Left renal pelvis (tissue), 4 donors: ENCODE data around the gene TEX2. TPM values are rescaled to one million over a fixed set of nuclear protein-coding genes. Genes with fewer than 3 reads are reported as not detected.

ENCODE experiments used
- DNase-seq, 4 donors: peaks; one replicate each; pipeline ENCODE4 v3.0.0-alpha.2; 2013; ENCODE audit warnings: low read depth in 4 of 4, low spot score in 3 of 4
- polyA plus RNA-seq, 4 donors: library from polyadenylated mRNA; unstranded; fragments of 120-200 nt; gene quantifications; one replicate each; pipeline ENCODE4 v1.2.1, GENCODE V29; 2013; ENCODE audit not compliant: insufficient read length in 4 of 4

The TEX2 gene
- 10 to 100 TPM; 24.8 to 37.5 (median 27.8) TPM for polyA plus RNA-seq

GRCh38 chr17:64263000-64263766, at the start of gene TEX2:
Gene TEX2, minus strand, starts transcription at chr17:64263260. Its CDS starts 49,043 bp downstream, at chr17:64214217.
- peak; percentile 73 to 77 (median 76) for DNase-seq

- no peak for DNase-seq
These were observed 46.6 kb upstream of the TEX2 start for GRCh38 chr17:64309710-64310109.

- DNase-seq = no peak
These were observed 46.0 kb upstream of the TEX2 start for GRCh38 chr17:64309021-64309420.

- DNase-seq = peak in 1 of 4 donors; percentile 46
These were observed 43.9 kb upstream of the TEX2 start for GRCh38 chr17:64306850-64307463.

GRCh38 chr17:64304551-64304950, 41.5 kb upstream of the TEX2 start:
- DNase-seq = no peak

GRCh38 chr17:64300699-64300965, 37.6 kb upstream of the TEX2 start:
- no peak for DNase-seq

- DNase-seq = no peak
These were observed 34.5 kb upstream of the TEX2 start for GRCh38 chr17:64297467-64298088.

- DNase-seq = no peak
These were observed 33.2 kb upstream of the TEX2 start for GRCh38 chr17:64296246-64296645.

- DNase-seq = no peak
These were observed 32.1 kb upstream of the TEX2 start for GRCh38 chr17:64295146-64295545.

- no peak for DNase-seq
These were observed 28.3 kb upstream of the TEX2 start for GRCh38 chr17:64291268-64291851.

GRCh38 chr17:64289741-64290141, 26.7 kb upstream of the TEX2 start:
- no peak for DNase-seq

- no peak for DNase-seq
These were observed 19.7 kb upstream of the TEX2 start for GRCh38 chr17:64282753-64283080.

GRCh38 chr17:64281962-64282752, 19.1 kb upstream of the TEX2 start:
- no peak for DNase-seq

- DNase-seq = no peak
These were observed 15.6 kb upstream of the TEX2 start for GRCh38 chr17:64278614-64279013.

GRCh38 chr17:64277831-64278562, 14.9 kb upstream of the TEX2 start:
- DNase-seq = no peak

- DNase-seq = no peak
These were observed 14.0 kb upstream of the TEX2 start for GRCh38 chr17:64276961-64277505.

GRCh38 chr17:64275016-64275415, 12.0 kb upstream of the TEX2 start:
- no peak for DNase-seq

GRCh38 chr17:64273006-64273405, 9.9 kb upstream of the TEX2 start:
- no peak for DNase-seq

GRCh38 chr17:64270885-64271284, 7.8 kb upstream of the TEX2 start:
- no peak for DNase-seq
